Smooth muscle cell (in vitro differentiated cells): ENCODE data around the gene ABI2. TPM values are rescaled to one million over a fixed set of nuclear protein-coding genes. Genes with fewer than 3 reads are reported as not detected.

Source experiments
- DNase-seq: peaks from one replicate; lab custom pipeline; 2025; ENCODE audit not compliant: unreplicated experiment; lab: John Stamatoyannopoulos, UW
- H2AFZ ChIP-seq: fragments of 200-600 bp; sonication (generic); 2 replicates; pipeline ENCODE4 v1.6.0; 2016; ENCODE audit warnings: antibody characterized with exemption, low read depth, mild to moderate bottlenecking
- H3F3A ChIP-seq: fragments of 200-600 bp; sonication (generic); 2 replicates; pipeline ENCODE4 v1.6.0; 2017; ENCODE audit warnings: antibody characterized with exemption, low read depth
- H3K27ac ChIP-seq: fragments of 200-600 bp; sonication (generic); 2 replicates; pipeline ENCODE4 v1.5.1; 2016; ENCODE audit warnings: low read depth, mild to moderate bottlenecking
- H3K27me3 ChIP-seq: fragments of 200-600 bp; sonication (generic); 2 replicates; pipeline ENCODE4 v1.6.1; 2016; ENCODE audit warnings: low read depth, mild to moderate bottlenecking
- H3K36me3 ChIP-seq: fragments of 200-600 bp; sonication (generic); 2 replicates; pipeline ENCODE4 v1.5.1; 2016; ENCODE audit warnings: low read depth
- H3K4me1 ChIP-seq: fragments of 200-600 bp; sonication (generic); 2 replicates; pipeline ENCODE4 v1.5.1; 2016; ENCODE audit warnings: low read depth
- H3K4me2 ChIP-seq: fragments of 200-600 bp; sonication (generic); 2 replicates; pipeline ENCODE4 v1.6.0; 2016; ENCODE audit warnings: mild to moderate bottlenecking
- H3K4me3 ChIP-seq: fragments of 200-600 bp; sonication (generic); 2 replicates; pipeline ENCODE4 v1.5.1; 2016; ENCODE audit warnings: mild to moderate bottlenecking
- H3K79me2 ChIP-seq: fragments of 200-600 bp; sonication (generic); 2 replicates; pipeline ENCODE4 v1.6.0; 2016; ENCODE audit warnings: low read depth, mild to moderate bottlenecking
- H3K9ac ChIP-seq: fragments of 200-600 bp; sonication (generic); 2 replicates; pipeline ENCODE4 v1.6.0; 2016; ENCODE audit warnings: low read depth
- H3K9me3 ChIP-seq: fragments of 200-600 bp; sonication (generic); replicated peaks from 2 replicates; pipeline ENCODE4 v1.5.1; 2016; ENCODE audit warnings: low read depth
- H4K20me1 ChIP-seq: fragments of 200-600 bp; sonication (generic); 2 replicates; pipeline ENCODE4 v1.6.0; 2016; ENCODE audit warnings: low read depth
- CTCF ChIP-seq: fragments of 200-600 bp; sonication (generic); IDR thresholded peaks from 2 replicates; pipeline ENCODE4 v1.5.1; 2017; ENCODE audit warnings: borderline replicate concordance, mild to moderate bottlenecking, antibody characterized with exemption; ENCODE audit not compliant: insufficient read depth, poor library complexity, severe bottlenecking
- WGBS: methylation state at CpG from one replicate; pipeline ENCODE4 v1.1.7; 2016; ENCODE audit warnings: low lambda C conversion rate; 5-methylcytosine and 5-hydroxymethylcytosine counted together
- polyA plus RNA-seq: library from polyadenylated mRNA; unstranded; fragments of >200 nt; fragmentation: Nextera tagmentation; extraction: Ambion mirVana; gene quantifications from 2 replicates; pipeline ENCODE4 v1.2.1, GENCODE V29; 2016
- total RNA-seq: library from RNA; depleted of rRNA; stranded (reverse); fragments of >200 nt; gene quantifications from 2 replicates; pipeline ENCODE4 v1.2.3, GENCODE V29; 2014

ABI2 gene
- total and polyA plus RNA-seq, 2 experiments from 2014 or later = 25.5 to 34.2 TPM

GRCh38 chr2:203453858-203454451 lies 125.8 kb downstream of the ABI2 start:
- 58% methylated on average over 1 of the region's 1 CpG for WGBS
- Histone ChIP-seq H3F3A (peaks cover 3% of the 10 kb centered on the region), H3K36me3 (peaks cover 17% of the 10 kb centered on the region), H3K9ac (no peak overlapping the region), H3K4me1 (peaks cover 3% of the 10 kb centered on the region), H3K27me3 (no peaks in the 10 kb centered on the region), H2AFZ (no peak overlapping the region), H3K27ac (no peak overlapping the region), H3K4me3 (no peak overlapping the region), H4K20me1 (no peaks in the 10 kb centered on the region), H3K79me2 (no peaks in the 10 kb centered on the region), H3K9me3 (no peaks in the 10 kb centered on the region), H3K4me2 (no peak overlapping the region)
- TF ChIP-seq CTCF = peak; percentile 71
- no peak for DNase-seq

GRCh38 chr2:203455209-203455608 lies 127.0 kb downstream of the ABI2 start:
- WGBS = 92% methylated on average over 3 of the region's 3 CpGs
- no peaks in the 10 kb centered on the region for H3K79me2 ChIP-seq
- no peak overlapping the region for H3K27ac ChIP-seq
- no peak for TF ChIP-seq CTCF
- H4K20me1 ChIP-seq = peaks cover 3% of the 10 kb centered on the region
- peaks cover 3% of the 10 kb centered on the region for H3K4me1 ChIP-seq
- H3K9ac ChIP-seq = no peak overlapping the region
- H3K4me2 ChIP-seq = no peak overlapping the region
- H3K4me3 ChIP-seq = no peak overlapping the region
- H3F3A ChIP-seq = peaks cover 3% of the 10 kb centered on the region
- DNase-seq = no peak
- H3K27me3 ChIP-seq = no peaks in the 10 kb centered on the region
- peaks cover 26% of the 10 kb centered on the region for H3K36me3 ChIP-seq
- H3K9me3 ChIP-seq = no peaks in the 10 kb centered on the region
- no peak overlapping the region for H2AFZ ChIP-seq

- no peak for TF ChIP-seq CTCF
- Histone ChIP-seq H3F3A (no peaks in the 10 kb centered on the region), H3K9me3 (no peaks in the 10 kb centered on the region), H3K4me1 (peaks cover 9% of the 10 kb centered on the region), H3K4me2 (no peak overlapping the region), H3K27me3 (no peaks in the 10 kb centered on the region), H3K4me3 (no peak overlapping the region), H3K9ac (no peak overlapping the region), H3K27ac (no peak overlapping the region), H3K36me3 (peaks cover 19% of the 10 kb centered on the region), H2AFZ (no peak overlapping the region), H3K79me2 (no peaks in the 10 kb centered on the region), H4K20me1 (peaks cover 4% of the 10 kb centered on the region)
- DNase-seq = no peak
These were observed 133.6 kb downstream of the ABI2 start for GRCh38 chr2:203461746-203462145.

- peaks cover 18% of the 10 kb centered on the region for H3K36me3 ChIP-seq
- WGBS = 100% methylated on average over 1 of the region's 1 CpG
- H3K79me2 ChIP-seq = no peaks in the 10 kb centered on the region
- no peaks in the 10 kb centered on the region for H3K9me3 ChIP-seq
- no peak overlapping the region for H3K27ac ChIP-seq
- no peak for DNase-seq
- no peak overlapping the region for H2AFZ ChIP-seq
- H3F3A ChIP-seq = no peaks in the 10 kb centered on the region
- H4K20me1 ChIP-seq = peaks cover 4% of the 10 kb centered on the region
- no peaks in the 10 kb centered on the region for H3K27me3 ChIP-seq
- no peak overlapping the region for H3K9ac ChIP-seq
- no peak overlapping the region for H3K4me3 ChIP-seq
- H3K4me1 ChIP-seq = peaks cover 9% of the 10 kb centered on the region
- H3K4me2 ChIP-seq = no peak overlapping the region
- TF ChIP-seq CTCF = no peak
These were observed 134.1 kb downstream of the ABI2 start for GRCh38 chr2:203462308-203462707.
